Measurements from ENCODE around the gene SVIL. TPM values are rescaled to one million over a fixed set of nuclear protein-coding genes. Genes with fewer than 3 reads are reported as not detected.
"Not testable (repeated sequence)": the region's sequence is repeated elsewhere in the genome, so short reads cannot be mapped to it uniquely, and the experiment has no call there.

Gene SVIL
- total RNA-seq, 1 donor: 309 TPM

- no peak for DNase-seq (ENCODE audit: low read depth)
- TF ChIP-seq CTCF (IDR thresholded peaks at IDR 0.05; ENCODE audit: insufficient read depth, low read length): no peak
- H3K4me3 ChIP-seq (ENCODE audit: low read depth, low read length): no peak overlapping the region
Measured at GRCh38 chr10:29586509-29586908, 48.3 kb downstream of the SVIL start.

GRCh38 chr10:29585488-29585976 lies 49.2 kb downstream of the SVIL start:
- DNase-seq (ENCODE audit: low read depth): no peak
- H3K4me3 ChIP-seq (ENCODE audit: low read depth, low read length): no peak overlapping the region
- no peak for TF ChIP-seq CTCF (IDR thresholded peaks at IDR 0.05; ENCODE audit: insufficient read depth, low read length)

- no peak for DNase-seq (ENCODE audit: low read depth)
- H3K4me3 ChIP-seq (ENCODE audit: low read depth, low read length): no peak overlapping the region
- TF ChIP-seq CTCF (IDR thresholded peaks at IDR 0.05; ENCODE audit: insufficient read depth, low read length): no peak
Measured at GRCh38 chr10:29584436-29584835, 50.3 kb downstream of the SVIL start.

GRCh38 chr10:29583674-29584073 lies 51.1 kb downstream of the SVIL start:
- no peak for DNase-seq (ENCODE audit: low read depth)
- TF ChIP-seq CTCF (IDR thresholded peaks at IDR 0.05; ENCODE audit: insufficient read depth, low read length): no peak
- no peak overlapping the region for H3K4me3 ChIP-seq (ENCODE audit: low read depth, low read length)

- not testable (repeated sequence) for DNase-seq (ENCODE audit: low read depth)
Measured at GRCh38 chr10:29582769-29583168, 52.0 kb downstream of the SVIL start.

GRCh38 chr10:29579455-29579970 lies 55.3 kb downstream of the SVIL start:
- no peak for TF ChIP-seq CTCF (IDR thresholded peaks at IDR 0.05; ENCODE audit: insufficient read depth, low read length)
- DNase-seq (ENCODE audit: low read depth): no peak
- H3K4me3 ChIP-seq (ENCODE audit: low read depth, low read length): no peak overlapping the region

More at GRCh38 chr10:29582769-29583168, 52.0 kb downstream of the SVIL start:
- not testable (repeated sequence) for H3K4me3 ChIP-seq (ENCODE audit: low read depth, low read length)

- no peak overlapping the region for H3K4me3 ChIP-seq (ENCODE audit: low read depth, low read length)
- DNase-seq (ENCODE audit: low read depth): no peak
- TF ChIP-seq CTCF (IDR thresholded peaks at IDR 0.05; ENCODE audit: insufficient read depth, low read length): no peak
Measured at GRCh38 chr10:29578457-29578856, 56.3 kb downstream of the SVIL start.
